Hepatocyte (in vitro differentiated cells): ENCODE results near the gene FLOT2. TPM values are rescaled to one million over a fixed set of nuclear protein-coding genes. Genes with fewer than 3 reads are reported as not detected.

Source experiments
- DNase-seq: peaks from one replicate; pipeline ENCODE4 v3.0.0-alpha.2; 2016; ENCODE audit warnings: low spot score
- H2AFZ ChIP-seq: fragments of 200-600 bp; sonication (generic); 2 replicates; pipeline ENCODE4 v1.6.0; 2016; ENCODE audit warnings: antibody characterized with exemption, mild to moderate bottlenecking
- H3K27ac ChIP-seq: fragments of 200-600 bp; sonication (generic); 2 replicates; pipeline ENCODE4 v1.5.1; 2016; ENCODE audit warnings: mild to moderate bottlenecking
- H3K27me3 ChIP-seq: fragments of 200-600 bp; sonication (generic); 2 replicates; pipeline ENCODE4 v1.6.1; 2016
- H3K36me3 ChIP-seq: fragments of 200-600 bp; sonication (generic); replicated peaks from 2 replicates; pipeline ENCODE4 v1.5.1; 2016; ENCODE audit warnings: low read depth; ENCODE audit not compliant: insufficient read depth
- H3K4me1 ChIP-seq: fragments of 200-600 bp; sonication (generic); 2 replicates; pipeline ENCODE4 v1.5.1; 2016; ENCODE audit warnings: mild to moderate bottlenecking, moderate library complexity; ENCODE audit not compliant: insufficient read depth
- H3K4me2 ChIP-seq: fragments of 200-600 bp; sonication (generic); 2 replicates; pipeline ENCODE4 v1.6.0; 2016
- H3K4me3 ChIP-seq: fragments of 200-600 bp; sonication (generic); 2 replicates; pipeline ENCODE4 v1.5.1; 2016; ENCODE audit warnings: mild to moderate bottlenecking
- H3K79me2 ChIP-seq: fragments of 200-600 bp; sonication (generic); 2 replicates; pipeline ENCODE4 v1.6.0; 2017; ENCODE audit warnings: mild to moderate bottlenecking
- H3K9me2 ChIP-seq: fragments of 200-600 bp; sonication (generic); replicated peaks from 2 replicates; pipeline ENCODE4 v1.6.0; 2017; ENCODE audit warnings: mild to moderate bottlenecking; ENCODE audit not compliant: insufficient read depth
- H3K9me3 ChIP-seq: fragments of 200-600 bp; sonication (generic); 2 replicates; pipeline ENCODE4 v1.5.1; 2016; ENCODE audit warnings: low read depth, mild to moderate bottlenecking
- H4K20me1 ChIP-seq: fragments of 200-600 bp; sonication (generic); 2 replicates; pipeline ENCODE4 v1.6.0; 2016; ENCODE audit warnings: mild to moderate bottlenecking; ENCODE audit not compliant: insufficient read depth, poor library complexity, severe bottlenecking
- EZH2 ChIP-seq: fragments of 200-600 bp; sonication (generic); IDR thresholded peaks from 2 replicates; pipeline ENCODE4 v1.6.1; 2016; ENCODE audit warnings: antibody characterized with exemption, mild to moderate bottlenecking, borderline replicate concordance
- EZH2phosphoT487 ChIP-seq: fragments of 200-600 bp; sonication (generic); IDR thresholded peaks from one replicate; pipeline ENCODE4 v1.6.1; 2018; ENCODE audit warnings: antibody characterized with exemption, mild to moderate bottlenecking, low read depth, moderate library complexity; ENCODE audit not compliant: unreplicated experiment, severe bottlenecking
- WGBS: methylation state at CpG from one replicate; pipeline ENCODE4 v1.1.6; 2016; ENCODE audit warnings: low lambda C conversion rate; ENCODE audit errors: missing lambda C conversion rate; 5-methylcytosine and 5-hydroxymethylcytosine counted together
- polyA plus RNA-seq: library from polyadenylated mRNA; unstranded; fragments of >200 nt; fragmentation: Nextera tagmentation; extraction: Ambion mirVana; gene quantifications from 2 replicates; pipeline ENCODE4 v1.2.1, GENCODE V29; 2016
- total RNA-seq: library from RNA; depleted of rRNA; stranded (reverse); fragments of >200 nt; gene quantifications from 2 replicates; pipeline ENCODE4 v1.2.3, GENCODE V29; 2014
- TF ChIP-seq, protein P1 (sequence below): fragments of 200-600 bp; sonication (generic); IDR thresholded peaks from 2 replicates; pipeline ENCODE4 v1.5.1; 2016; ENCODE audit warnings: antibody characterized with exemption, mild to moderate bottlenecking; ENCODE audit not compliant: poor library complexity

FLOT2 gene
- total and polyA plus RNA-seq, 2 experiments from 2014 or later = 42.0 to 64.0 TPM

DNA sequence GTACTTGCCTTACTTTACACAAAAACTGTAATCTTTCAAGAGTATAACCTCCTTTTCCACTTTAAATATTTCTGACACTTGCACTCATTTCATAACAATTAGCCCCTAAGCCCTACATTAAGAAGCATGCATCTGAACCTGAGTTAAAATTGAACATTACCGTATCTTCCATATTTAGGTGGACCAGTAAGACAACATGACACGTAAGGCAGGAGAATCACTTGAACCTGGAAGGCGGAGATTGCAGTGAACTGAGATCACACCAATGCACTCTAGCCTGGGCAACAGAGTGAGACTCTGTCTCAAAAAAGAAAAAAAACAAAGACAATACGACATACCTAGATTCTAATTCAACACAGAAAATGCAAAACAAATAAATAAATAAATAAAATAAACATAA, 46.8 kb upstream of the FLOT2 start:
- Histone ChIP-seq H3K4me3 (no peak overlapping the region), H3K79me2 (peaks cover 100% of the 10 kb centered on the region), H3K4me1 (peaks cover 21% of the 10 kb centered on the region), H3K9me3 (no peaks in the 10 kb centered on the region), H2AFZ (no peak overlapping the region), H3K27ac (no peak overlapping the region), H3K4me2 (no peak overlapping the region), H3K9me2 (no peaks in the 10 kb centered on the region), H4K20me1 (peaks cover 88% of the 10 kb centered on the region), H3K27me3 (no peaks in the 10 kb centered on the region), H3K36me3 (no peaks in the 10 kb centered on the region)
- TF ChIP-seq EZH2phosphoT487 (no peak), EZH2 (no peak)
- TF ChIP-seq, protein P1, sequence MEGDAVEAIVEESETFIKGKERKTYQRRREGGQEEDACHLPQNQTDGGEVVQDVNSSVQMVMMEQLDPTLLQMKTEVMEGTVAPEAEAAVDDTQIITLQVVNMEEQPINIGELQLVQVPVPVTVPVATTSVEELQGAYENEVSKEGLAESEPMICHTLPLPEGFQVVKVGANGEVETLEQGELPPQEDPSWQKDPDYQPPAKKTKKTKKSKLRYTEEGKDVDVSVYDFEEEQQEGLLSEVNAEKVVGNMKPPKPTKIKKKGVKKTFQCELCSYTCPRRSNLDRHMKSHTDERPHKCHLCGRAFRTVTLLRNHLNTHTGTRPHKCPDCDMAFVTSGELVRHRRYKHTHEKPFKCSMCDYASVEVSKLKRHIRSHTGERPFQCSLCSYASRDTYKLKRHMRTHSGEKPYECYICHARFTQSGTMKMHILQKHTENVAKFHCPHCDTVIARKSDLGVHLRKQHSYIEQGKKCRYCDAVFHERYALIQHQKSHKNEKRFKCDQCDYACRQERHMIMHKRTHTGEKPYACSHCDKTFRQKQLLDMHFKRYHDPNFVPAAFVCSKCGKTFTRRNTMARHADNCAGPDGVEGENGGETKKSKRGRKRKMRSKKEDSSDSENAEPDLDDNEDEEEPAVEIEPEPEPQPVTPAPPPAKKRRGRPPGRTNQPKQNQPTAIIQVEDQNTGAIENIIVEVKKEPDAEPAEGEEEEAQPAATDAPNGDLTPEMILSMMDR = no peak
- DNase-seq = no peak
- 89% methylated on average over 4 of the region's 4 CpGs for WGBS

DNA sequence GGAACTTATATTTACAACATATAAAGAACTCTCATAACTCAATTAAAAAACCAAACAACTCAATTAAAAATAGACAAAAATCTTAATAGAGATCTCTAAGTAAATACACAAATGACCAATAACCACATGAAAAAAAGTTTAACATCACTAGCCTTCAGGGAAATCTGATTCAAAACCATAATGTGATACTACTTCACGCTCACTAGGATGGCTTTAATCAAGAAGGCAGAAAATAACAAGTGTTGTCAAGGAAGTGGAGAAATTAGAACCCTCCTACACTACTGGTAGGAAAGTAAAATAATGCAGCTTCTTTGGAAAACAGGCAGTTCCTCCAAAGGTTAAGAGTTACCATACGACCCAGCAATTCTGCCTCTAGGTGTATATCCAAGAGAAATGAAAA, 45.4 kb upstream of the FLOT2 start:
- no peaks in the 10 kb centered on the region for H3K27me3 ChIP-seq
- H3K4me2 ChIP-seq = no peak overlapping the region
- WGBS = 93% methylated on average over 2 of the region's 2 CpGs
- H3K4me1 ChIP-seq = peaks cover 15% of the 10 kb centered on the region
- H2AFZ ChIP-seq = no peak overlapping the region
- no peak overlapping the region for H3K4me3 ChIP-seq
- H3K36me3 ChIP-seq = no peaks in the 10 kb centered on the region
- no peak overlapping the region for H3K27ac ChIP-seq
- H3K9me2 ChIP-seq = no peaks in the 10 kb centered on the region
- DNase-seq = no peak
- TF ChIP-seq, protein P1 = no peak
- no peak for TF ChIP-seq EZH2phosphoT487
- no peak for TF ChIP-seq EZH2
- H4K20me1 ChIP-seq = peaks cover 98% of the 10 kb centered on the region
- H3K9me3 ChIP-seq = no peaks in the 10 kb centered on the region
- H3K79me2 ChIP-seq = peaks cover 100% of the 10 kb centered on the region

DNA sequence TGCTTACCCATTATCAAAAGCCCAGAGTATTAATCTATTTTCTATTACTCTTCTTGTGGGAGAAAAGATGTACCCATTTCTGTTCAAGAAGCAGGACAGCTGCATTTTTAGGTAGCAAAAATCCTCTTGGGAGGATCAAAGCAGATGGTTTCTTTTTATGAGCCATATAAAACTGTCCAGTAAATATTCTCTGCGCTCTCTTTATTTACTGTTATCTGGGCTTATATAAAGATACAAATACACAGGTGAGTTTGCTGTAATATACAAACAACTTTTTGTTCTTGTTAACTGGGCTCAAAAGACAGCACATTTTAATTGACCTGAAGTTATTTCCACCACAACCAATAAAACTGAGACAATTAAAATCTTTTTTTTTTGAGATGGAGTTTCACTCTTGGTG, 43.7 kb upstream of the FLOT2 start:
- no peaks in the 10 kb centered on the region for H3K9me3 ChIP-seq
- WGBS = 48% methylated on average over 1 of the region's 1 CpG
- no peak overlapping the region for H3K4me2 ChIP-seq
- H4K20me1 ChIP-seq = peaks cover 98% of the 10 kb centered on the region
- H2AFZ ChIP-seq = no peak overlapping the region
- no peak overlapping the region for H3K4me3 ChIP-seq
- no peak overlapping the region for H3K27ac ChIP-seq
- no peaks in the 10 kb centered on the region for H3K36me3 ChIP-seq
- DNase-seq = no peak
- TF ChIP-seq EZH2phosphoT487 (no peak), EZH2 (no peak)
- TF ChIP-seq, protein P1 = no peak
- H3K9me2 ChIP-seq = no peaks in the 10 kb centered on the region
- peaks cover 100% of the 10 kb centered on the region for H3K79me2 ChIP-seq
- peaks cover 7% of the 10 kb centered on the region for H3K4me1 ChIP-seq
- H3K27me3 ChIP-seq = no peaks in the 10 kb centered on the region

DNA sequence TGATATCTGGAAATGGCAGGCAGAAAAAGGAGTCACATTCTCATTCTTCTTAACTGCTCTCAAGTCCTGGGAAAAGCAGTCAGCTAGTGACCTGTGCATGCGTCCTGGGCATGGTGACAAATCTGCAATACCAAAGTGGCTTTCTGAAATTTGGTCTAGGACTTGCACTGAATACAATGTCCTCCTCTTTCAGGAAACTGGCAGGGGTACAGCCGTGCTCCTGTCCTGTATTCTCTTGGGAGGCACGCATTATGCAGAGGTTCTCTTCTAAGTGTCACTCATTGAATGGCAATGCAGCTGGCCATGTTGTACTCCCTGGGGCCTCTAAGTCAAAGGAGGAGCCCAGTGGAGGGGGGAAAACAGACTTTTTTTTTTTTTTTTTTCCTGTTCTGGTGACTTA, 43.1 kb upstream of the FLOT2 start:
- Histone ChIP-seq H3K36me3 (no peaks in the 10 kb centered on the region), H3K27me3 (no peaks in the 10 kb centered on the region), H3K9me3 (no peaks in the 10 kb centered on the region), H3K4me1 (peaks cover 6% of the 10 kb centered on the region), H3K79me2 (peaks cover 100% of the 10 kb centered on the region), H3K4me2 (no peak overlapping the region), H3K27ac (no peak overlapping the region), H3K9me2 (no peaks in the 10 kb centered on the region), H2AFZ (no peak overlapping the region), H4K20me1 (peaks cover 98% of the 10 kb centered on the region), H3K4me3 (no peak overlapping the region)
- 83% methylated on average over 3 of the region's 3 CpGs for WGBS
- DNase-seq = no peak
- TF ChIP-seq, protein P1 = no peak
- TF ChIP-seq EZH2phosphoT487 (no peak), EZH2 (no peak)
